Activated gamma-delta T cell treated with Interleukin-2 at 50 U/mL for 16 hours (primary cell): ENCODE results near the gene LDLRAD4.

ENCODE experiments used
- DNase-seq: peaks from one replicate; pipeline ENCODE4 v3.0.0-alpha.2; 2020

Gene LDLRAD4

GRCh38 chr18:13568443-13569392, 350.2 kb downstream of the LDLRAD4 start:
- DNase-seq: no peak

GRCh38 chr18:13570216-13570615, 351.7 kb downstream of the LDLRAD4 start:
- no peak for DNase-seq

GRCh38 chr18:13570856-13571495, 352.4 kb downstream of the LDLRAD4 start:
- no peak for DNase-seq

- no peak for DNase-seq
These were observed 353.6 kb downstream of the LDLRAD4 start for GRCh38 chr18:13572148-13572547.

- DNase-seq: no peak
These were observed 354.2 kb downstream of the LDLRAD4 start for GRCh38 chr18:13572721-13573120.

GRCh38 chr18:13573750-13574149, 355.2 kb downstream of the LDLRAD4 start:
- DNase-seq: no peak

GRCh38 chr18:13574355-13574754, 355.8 kb downstream of the LDLRAD4 start:
- no peak for DNase-seq

GRCh38 chr18:13574761-13575160, 356.2 kb downstream of the LDLRAD4 start:
- DNase-seq: no peak

GRCh38 chr18:13576598-13576997, 358.0 kb downstream of the LDLRAD4 start:
- DNase-seq: no peak

- DNase-seq: no peak
These were observed 358.6 kb downstream of the LDLRAD4 start for GRCh38 chr18:13577091-13577697.

- no peak for DNase-seq
These were observed 359.2 kb downstream of the LDLRAD4 start for GRCh38 chr18:13577781-13578180.

GRCh38 chr18:13578400-13578799, 359.8 kb downstream of the LDLRAD4 start:
- no peak for DNase-seq

GRCh38 chr18:13579874-13580273, 361.3 kb downstream of the LDLRAD4 start:
- no peak for DNase-seq

GRCh38 chr18:13580351-13580750, 361.8 kb downstream of the LDLRAD4 start:
- no peak for DNase-seq

- DNase-seq: no peak
These were observed 362.4 kb downstream of the LDLRAD4 start for GRCh38 chr18:13580991-13581390.

- no peak for DNase-seq
These were observed 363.1 kb downstream of the LDLRAD4 start for GRCh38 chr18:13581496-13582177.

- DNase-seq: no peak
These were observed 363.7 kb downstream of the LDLRAD4 start for GRCh38 chr18:13582178-13582670.

GRCh38 chr18:13583576-13584550, 365.3 kb downstream of the LDLRAD4 start:
- DNase-seq: no peak

- DNase-seq: no peak
These were observed 366.3 kb downstream of the LDLRAD4 start for GRCh38 chr18:13584825-13585224.

- DNase-seq: no peak
These were observed 367.0 kb downstream of the LDLRAD4 start for GRCh38 chr18:13585379-13586153.

GRCh38 chr18:13587001-13587400, 368.4 kb downstream of the LDLRAD4 start:
- no peak for DNase-seq
